HepG2 (cell line): ENCODE measurements around the gene NAGK. TPM values are rescaled to one million over a fixed set of nuclear protein-coding genes. Genes with fewer than 3 reads are reported as not detected.

Experiments used
- ATAC-seq: fragments of 200-7000 bp; cut with Tn5 transposase; 3 replicates; pipeline ENCODE4 v1.9.1; 2020; ENCODE audit warnings: mild to moderate bottlenecking, moderate library complexity
- BruUV-seq: library from RNA; stranded (reverse); fragments of 400-500 nt; replicated peaks from 2 replicates; lab custom pipeline; 2021; lab: Mats Ljungman, UMichigan
- CTCF ChIA-PET: fragments of 300-600 bp; formaldehyde crosslinking; extraction: SDS; loops from one replicate; lab custom pipeline; 2021; ENCODE audit warnings: low total read pairs, inconsistent platforms, low intra/inter-chr PET ratio; lab: Yijun Ruan, JAX
- POLR2A ChIA-PET: fragments of 350-600 bp; sonication (Branson Sonifier 250); formaldehyde crosslinking; loops from one replicate; lab custom pipeline; 2020; ENCODE audit warnings: antibody characterized with exemption, inconsistent platforms; lab: Yijun Ruan, JAX
- DNase-seq: peaks from one replicate; pipeline ENCODE4 v3.0.0-alpha.2; 2015; ENCODE audit warnings: low spot score
- FAIRE-seq: peaks from 3 replicates; lab custom pipeline; 2011; peaks lifted over from hg19 to GRCh38; lab: Jason Lieb, UNC
- H2AFZ ChIP-seq: one replicate; pipeline ENCODE4 v1.6.1; 2011; ENCODE audit warnings: low read length, inconsistent platforms
- H3K27ac ChIP-seq: fragments of 300-600 bp; 3 replicates; pipeline ENCODE4 v1.8.0; 2011; ENCODE audit warnings: mixed run types, mild to moderate bottlenecking, mixed read lengths, low read length, inconsistent platforms; ENCODE audit not compliant: insufficient read depth; ENCODE audit errors: extremely low read length
- H3K27me3 ChIP-seq, 2 experiments: fragments of 200-600 bp in 1 of 2; 2 replicates in 1 of 2; 3 replicates in 1 of 2; pipeline versions ENCODE4 v1.6.0 to v1.8.0; 2011; ENCODE audit warnings: low read length in 2 of 2, mild to moderate bottlenecking in 2 of 2, moderate library complexity in 2 of 2, inconsistent platforms in 1 of 2; ENCODE audit not compliant: insufficient read depth in 2 of 2, control insufficient read depth in 1 of 2
- H3K36me3 ChIP-seq, 2 experiments: fragments of 200-600 bp in 1 of 2; replicated peaks in 1 of 2; 2 replicates in 1 of 2; 3 replicates in 1 of 2; pipeline versions ENCODE4 v1.5.1 to v1.8.0; 2011; ENCODE audit warnings: low read length in 2 of 2, inconsistent platforms in 1 of 2; ENCODE audit not compliant: insufficient read depth in 2 of 2, control insufficient read depth in 1 of 2
- H3K4me1 ChIP-seq: 2 replicates; pipeline ENCODE4 v1.5.1; 2012; ENCODE audit warnings: low read length, inconsistent platforms; ENCODE audit not compliant: insufficient read depth
- H3K4me2 ChIP-seq: 2 replicates; pipeline ENCODE4 v1.6.0; 2011; ENCODE audit warnings: low read depth, low read length, inconsistent platforms
- H3K4me3 ChIP-seq, 3 experiments: fragments of 200-600 bp in 1 of 3; sonication (generic), shearing (Covaris generic) in 1 of 3; replicated peaks in 1 of 3; 2 replicates each; pipeline ENCODE4 v1.5.1; 2011 to 2016; ENCODE audit warnings: low read length in 3 of 3, inconsistent platforms in 2 of 3, low read depth in 2 of 3, mild to moderate bottlenecking in 2 of 3, control low read depth in 1 of 3, mixed read lengths in 1 of 3; ENCODE audit not compliant: insufficient read depth in 1 of 3
- H3K79me2 ChIP-seq: one replicate; pipeline ENCODE4 v1.6.1; 2011; ENCODE audit warnings: low read length, inconsistent platforms; ENCODE audit not compliant: insufficient read depth
- H3K9ac ChIP-seq: 2 replicates; pipeline ENCODE4 v1.6.0; 2011; ENCODE audit warnings: mild to moderate bottlenecking, low read depth, low read length, inconsistent platforms; ENCODE audit not compliant: insufficient read depth
- H3K9me3 ChIP-seq: 2 replicates; pipeline ENCODE4 v1.5.1; 2012; ENCODE audit warnings: mild to moderate bottlenecking, low read length
- H4K20me1 ChIP-seq: 2 replicates; pipeline ENCODE4 v1.6.0; 2011; ENCODE audit warnings: inconsistent platforms, mild to moderate bottlenecking, low read length, moderate library complexity; ENCODE audit not compliant: insufficient read depth
- FOXM1 ChIP-seq: sonication (generic); formaldehyde crosslinking; IDR thresholded peaks from 2 replicates; pipeline ENCODE4 v1.5.0; 2020; ENCODE audit warnings: missing genetic modification reagents
- ISL2 ChIP-seq: sonication (generic); formaldehyde crosslinking; IDR thresholded peaks from 2 replicates; pipeline ENCODE4 v1.5.0; 2020; ENCODE audit warnings: missing genetic modification reagents
- KAT8 ChIP-seq: IDR thresholded peaks from 2 replicates; pipeline ENCODE4 v1.6.1; 2016; ENCODE audit warnings: missing genetic modification reagents, missing compliant biosample characterization
- NFATC3 ChIP-seq: sonication (generic); formaldehyde crosslinking; IDR thresholded peaks from 2 replicates; pipeline ENCODE4 v1.5.1; 2020; ENCODE audit warnings: mild to moderate bottlenecking, missing genetic modification reagents
- POLR2AphosphoS5 ChIP-seq: IDR thresholded peaks from 2 replicates; pipeline ENCODE4 v1.6.1; 2012; ENCODE audit warnings: low read depth, low read length
- ZC3H13 ChIP-seq: sonication (generic); formaldehyde crosslinking; IDR thresholded peaks from 2 replicates; pipeline ENCODE4 v1.8.1; 2023; ENCODE audit warnings: mild to moderate bottlenecking, missing genetic modification reagents, moderate library complexity
- ZNF24 ChIP-seq: fragments of 450-650 bp; IDR thresholded peaks from 2 replicates; pipeline ENCODE4 v1.6.1; 2017; ENCODE audit warnings: antibody characterized with exemption, mild to moderate bottlenecking
- ZNF878 ChIP-seq: sonication (generic); formaldehyde crosslinking; IDR thresholded peaks from 2 replicates; pipeline ENCODE4 v1.8.1; 2023; ENCODE audit warnings: mild to moderate bottlenecking, missing genetic modification reagents, moderate library complexity
- WGBS: methylation state at CpG from one replicate; pipeline ENCODE4 v1.1.6; 2017; ENCODE audit warnings: low lambda C conversion rate; 5-methylcytosine and 5-hydroxymethylcytosine counted together
- in situ Hi-C: cut with HindIII; loops from 2 replicates; pipeline ENCODE4 v1.10.0; 2017; ENCODE audit warnings: low pct_unique_long_range_greater_than_20kb; ENCODE audit not compliant: extremely low pct_ligation_motif_present
- intact Hi-C: fragments of 100-400 bp; cut with micrococcal nuclease; formaldehyde crosslinking; loops from one replicate; pipeline ENCODE4 v1.10.0; 2022; ENCODE audit not compliant: unreplicated experiment
- polyA plus RNA-seq, 8 experiments: library from polyadenylated mRNA; depleted of rRNA in 3 of 8; stranded (reverse) in 7 of 8; unstranded in 1 of 8; fragments of >200 nt; fragmentation: Illumina TruSeq in 4 of 8; extraction: Trizol in 4 of 8; gene quantifications; 2 replicates each; pipeline versions ENCODE4 v1.2.1 to v1.2.3, GENCODE V29; 2011 to 2016; ENCODE audit warnings: low read depth in 4 of 8, missing spikeins in 1 of 8, mixed read lengths in 1 of 8; ENCODE audit not compliant: insufficient read depth in 1 of 8
- total RNA-seq, 5 experiments: library from RNA; depleted of rRNA; stranded (reverse); fragments of >200 nt; fragmentation: Illumina TruSeq; extraction: Trizol; gene quantifications; 2 replicates each; pipeline ENCODE4 v1.2.3, GENCODE V29; 2016; ENCODE audit warnings: low read depth in 1 of 5
- TF ChIP-seq, protein P1 (sequence below): sonication (generic); formaldehyde crosslinking; IDR thresholded peaks from 2 replicates; pipeline ENCODE4 v1.4.0; 2020; ENCODE audit warnings: missing genetic modification reagents
- TF ChIP-seq, protein P2 (sequence below): sonication (generic); formaldehyde crosslinking; IDR thresholded peaks from 2 replicates; pipeline ENCODE4 v1.4.0; 2020; ENCODE audit warnings: missing genetic modification reagents, low read depth, mild to moderate bottlenecking, borderline replicate concordance

NAGK gene
- total and polyA plus RNA-seq, 2 of the 13 experiments (the other 11 are each of a cell fraction or from before 2014, with no cell fraction given), result 24.4 to 35.2 TPM

DNA sequence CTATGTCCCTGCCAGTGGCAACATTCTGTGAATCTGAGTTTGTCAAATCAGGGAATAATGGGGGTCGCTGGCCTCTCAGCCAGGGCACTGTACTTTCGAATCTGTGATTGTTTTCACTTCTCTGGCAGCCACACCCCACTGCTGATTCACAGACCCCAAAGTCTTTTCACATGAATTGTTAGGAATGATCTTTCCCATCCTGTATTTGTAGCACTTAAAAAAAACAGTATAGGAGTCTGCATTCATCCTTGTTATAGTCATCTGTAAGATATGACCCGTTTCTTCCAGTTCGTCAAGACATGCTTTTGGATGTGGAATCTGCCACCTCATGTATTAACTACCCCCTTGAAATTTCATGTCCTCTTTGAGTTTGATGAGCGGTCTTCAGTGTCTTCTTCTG, 928 bp downstream of the NAGK start:
- ChIA-PET POLR2A (interaction anchor here (1.3 to 2.2 kb wide), 6 partner anchors 10 to 81 kb away, joined by 4 to 36 read pairs (median 11); partner anchors contain the start of genes MCEE, MPHOSPH10 and TEX261), CTCF (interaction anchor here (0.9 kb wide), 1 partner anchor 85 kb away, joined by 3 read pairs; no protein-coding TSS in a partner anchor)
- H3K4me2 ChIP-seq, result peak overlapping the region; percentile 97
- in situ Hi-C loops, result no loop called here
- peaks cover 2 to 25% of the 10 kb centered on the region in 2 experiments for H3K36me3 ChIP-seq
- BruUV-seq, result no TSS peak
- peaks cover 14% of the 10 kb centered on the region for H3K79me2 ChIP-seq
- H3K27ac ChIP-seq, result no peak overlapping the region
- H4K20me1 ChIP-seq, result no peaks in the 10 kb centered on the region
- DNase-seq (no peak), ATAC-seq (no peak), FAIRE-seq (no peak)
- peak overlapping the region; percentile 74; the same call in 1 of the 2 replicates for H3K9ac ChIP-seq
- WGBS, result 68% methylated on average over 5 of the region's 5 CpGs
- H3K4me3 ChIP-seq, result peak overlapping the region; percentile 67 to 88 (median 68)
- peaks cover 0 to under 1% of the 10 kb centered on the region in 2 experiments; a peak in 1 of 5 replicates for H3K27me3 ChIP-seq
- peak overlapping the region; percentile 60 for H2AFZ ChIP-seq
- peaks cover 46% of the 10 kb centered on the region for H3K4me1 ChIP-seq
- TF ChIP-seq ZNF878 (CRISPR knock-in tag), result 0 out of 2 replicates have a peak, but pooled peaks have one; percentile 7
- TF ChIP-seq ISL2 (CRISPR knock-in tag), result no peak
- no peak for TF ChIP-seq KAT8 (CRISPR knock-in tag)
- TF ChIP-seq, all 625 proteins: peak for 1
- intact Hi-C loops, result loop anchor here (5.0 kb wide), 1 partner anchor 62 kb away; no protein-coding TSS in a partner anchor
- no peaks in the 10 kb centered on the region for H3K9me3 ChIP-seq

DNA sequence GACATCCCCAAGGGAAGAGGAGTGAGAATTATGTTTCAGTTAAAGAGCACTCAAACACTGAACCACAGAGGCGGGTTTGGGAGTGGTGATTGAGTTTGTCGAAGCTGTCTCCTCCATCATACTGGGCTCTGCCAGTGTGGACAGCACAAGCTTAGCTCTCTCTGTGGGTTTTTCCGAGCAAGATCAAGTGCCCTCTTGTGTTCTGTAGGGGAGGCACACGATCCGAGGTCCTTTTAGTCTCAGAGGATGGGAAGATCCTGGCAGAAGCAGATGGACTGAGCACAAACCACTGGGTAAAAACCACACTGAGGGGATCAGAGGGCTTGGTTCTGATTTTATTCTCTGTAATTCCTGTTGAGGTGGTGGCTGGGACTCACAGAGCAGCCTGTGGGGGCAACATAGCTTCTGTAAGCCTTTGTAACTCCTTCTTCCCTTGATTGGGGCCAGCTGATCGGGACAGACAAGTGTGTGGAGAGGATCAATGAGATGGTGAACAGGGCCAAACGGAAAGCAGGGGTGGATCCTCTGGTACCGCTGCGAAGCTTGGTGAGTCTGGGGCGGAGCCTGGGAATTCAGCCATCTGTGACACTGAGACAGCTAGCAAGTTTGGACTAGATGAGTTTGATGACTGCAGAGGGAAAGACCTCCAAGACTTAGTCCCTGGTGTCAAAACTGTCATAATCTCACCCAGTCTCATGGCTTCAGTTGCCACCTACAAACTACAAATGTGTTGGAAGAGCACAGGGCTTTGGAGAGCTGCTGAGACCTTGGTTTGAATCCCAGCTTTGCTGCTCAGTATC, 2.0 kb downstream of the NAGK start:
- intact Hi-C loops (no loop called here), in situ Hi-C loops (no loop called here)
- H3K27me3 ChIP-seq, result no peaks in the 10 kb centered on the region
- H3K36me3 ChIP-seq, result peaks cover 2 to 28% of the 10 kb centered on the region in 2 experiments
- FAIRE-seq, result peak; percentile 88
- peaks cover 35% of the 10 kb centered on the region for H3K4me1 ChIP-seq
- no TSS peak for BruUV-seq
- H3K4me3 ChIP-seq, result no peak overlapping the region
- no peak overlapping the region for H2AFZ ChIP-seq
- peak; percentile 66 for DNase-seq
- no peaks in the 10 kb centered on the region for H3K9me3 ChIP-seq
- ChIA-PET CTCF (interaction anchor here (0.9 kb wide), 1 partner anchor 86 kb away, joined by 3 read pairs; no protein-coding TSS in a partner anchor), POLR2A (no interaction called here)
- H3K79me2 ChIP-seq, result peaks cover 14% of the 10 kb centered on the region
- no peak overlapping the region for H3K27ac ChIP-seq
- peak; percentile 50 for ATAC-seq
- peak overlapping the region; percentile 97 for H3K4me2 ChIP-seq
- WGBS, result 66% methylated on average over 10 of the region's 10 CpGs
- no peak overlapping the region for H3K9ac ChIP-seq
- no peaks in the 10 kb centered on the region for H4K20me1 ChIP-seq
- TF ChIP-seq POLR2AphosphoS5, result no peak
- 0 out of 2 replicates have a peak, but pooled peaks have one; percentile 37 for TF ChIP-seq ZC3H13 (CRISPR knock-in tag)
- 0 out of 2 replicates have a peak, but pooled peaks have one; percentile 27 for TF ChIP-seq FOXM1
- TF ChIP-seq, protein P1, sequence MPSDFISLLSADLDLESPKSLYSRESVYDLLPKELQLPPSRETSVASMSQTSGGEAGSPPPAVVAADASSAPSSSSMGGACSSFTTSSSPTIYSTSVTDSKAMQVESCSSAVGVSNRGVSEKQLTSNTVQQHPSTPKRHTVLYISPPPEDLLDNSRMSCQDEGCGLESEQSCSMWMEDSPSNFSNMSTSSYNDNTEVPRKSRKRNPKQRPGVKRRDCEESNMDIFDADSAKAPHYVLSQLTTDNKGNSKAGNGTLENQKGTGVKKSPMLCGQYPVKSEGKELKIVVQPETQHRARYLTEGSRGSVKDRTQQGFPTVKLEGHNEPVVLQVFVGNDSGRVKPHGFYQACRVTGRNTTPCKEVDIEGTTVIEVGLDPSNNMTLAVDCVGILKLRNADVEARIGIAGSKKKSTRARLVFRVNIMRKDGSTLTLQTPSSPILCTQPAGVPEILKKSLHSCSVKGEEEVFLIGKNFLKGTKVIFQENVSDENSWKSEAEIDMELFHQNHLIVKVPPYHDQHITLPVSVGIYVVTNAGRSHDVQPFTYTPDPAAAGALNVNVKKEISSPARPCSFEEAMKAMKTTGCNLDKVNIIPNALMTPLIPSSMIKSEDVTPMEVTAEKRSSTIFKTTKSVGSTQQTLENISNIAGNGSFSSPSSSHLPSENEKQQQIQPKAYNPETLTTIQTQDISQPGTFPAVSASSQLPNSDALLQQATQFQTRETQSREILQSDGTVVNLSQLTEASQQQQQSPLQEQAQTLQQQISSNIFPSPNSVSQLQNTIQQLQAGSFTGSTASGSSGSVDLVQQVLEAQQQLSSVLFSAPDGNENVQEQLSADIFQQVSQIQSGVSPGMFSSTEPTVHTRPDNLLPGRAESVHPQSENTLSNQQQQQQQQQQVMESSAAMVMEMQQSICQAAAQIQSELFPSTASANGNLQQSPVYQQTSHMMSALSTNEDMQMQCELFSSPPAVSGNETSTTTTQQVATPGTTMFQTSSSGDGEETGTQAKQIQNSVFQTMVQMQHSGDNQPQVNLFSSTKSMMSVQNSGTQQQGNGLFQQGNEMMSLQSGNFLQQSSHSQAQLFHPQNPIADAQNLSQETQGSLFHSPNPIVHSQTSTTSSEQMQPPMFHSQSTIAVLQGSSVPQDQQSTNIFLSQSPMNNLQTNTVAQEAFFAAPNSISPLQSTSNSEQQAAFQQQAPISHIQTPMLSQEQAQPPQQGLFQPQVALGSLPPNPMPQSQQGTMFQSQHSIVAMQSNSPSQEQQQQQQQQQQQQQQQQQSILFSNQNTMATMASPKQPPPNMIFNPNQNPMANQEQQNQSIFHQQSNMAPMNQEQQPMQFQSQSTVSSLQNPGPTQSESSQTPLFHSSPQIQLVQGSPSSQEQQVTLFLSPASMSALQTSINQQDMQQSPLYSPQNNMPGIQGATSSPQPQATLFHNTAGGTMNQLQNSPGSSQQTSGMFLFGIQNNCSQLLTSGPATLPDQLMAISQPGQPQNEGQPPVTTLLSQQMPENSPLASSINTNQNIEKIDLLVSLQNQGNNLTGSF (CRISPR knock-in tag), result 0 out of 2 replicates have a peak, but pooled peaks have one; percentile 28
- TF ChIP-seq NFATC3, result no peak
- TF ChIP-seq ZNF24, result no peak
- TF ChIP-seq, protein P2, sequence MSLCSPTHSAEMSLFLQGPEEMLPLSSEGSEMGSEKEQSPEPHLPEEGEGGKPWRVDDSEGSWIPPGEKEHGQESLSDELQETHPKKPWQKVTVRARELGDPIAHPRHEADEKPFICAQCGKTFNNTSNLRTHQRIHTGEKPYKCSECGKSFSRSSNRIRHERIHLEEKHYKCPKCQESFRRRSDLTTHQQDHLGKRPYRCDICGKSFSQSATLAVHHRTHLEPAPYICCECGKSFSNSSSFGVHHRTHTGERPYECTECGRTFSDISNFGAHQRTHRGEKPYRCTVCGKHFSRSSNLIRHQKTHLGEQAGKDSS (CRISPR knock-in tag), result no peak
